DLD1 (cell line): ENCODE measurements around the gene C1orf198.

Experiments
- in situ Hi-C: cut with HindIII; loops from 2 replicates; pipeline ENCODE4 v1.10.0; 2017; ENCODE audit warnings: low sequenced_read_pairs

Gene C1orf198

GRCh38 chr1:230894664-230895063, 26.3 kb upstream of the C1orf198 start:
- in situ Hi-C loops: loop anchor here (10.0 kb wide), 1 partner anchor 60 kb away; no protein-coding TSS in a partner anchor

GRCh38 chr1:230894032-230894431, 25.7 kb upstream of the C1orf198 start:
- in situ Hi-C loops: loop anchor here (10.0 kb wide), 1 partner anchor 59 kb away; no protein-coding TSS in a partner anchor

- in situ Hi-C loops: loop anchor here (10.0 kb wide), 1 partner anchor 57 kb away; no protein-coding TSS in a partner anchor
Measured at GRCh38 chr1:230892018-230892491, 23.7 kb upstream of the C1orf198 start.

- in situ Hi-C loops: loop anchor here (10.0 kb wide), 1 partner anchor 57 kb away; no protein-coding TSS in a partner anchor
Measured at GRCh38 chr1:230891413-230891812, 23.1 kb upstream of the C1orf198 start.

- in situ Hi-C loops: no loop called here
Measured at GRCh38 chr1:230884646-230885045, 16.3 kb upstream of the C1orf198 start.

GRCh38 chr1:230883967-230884366, 15.6 kb upstream of the C1orf198 start:
- in situ Hi-C loops: no loop called here

- in situ Hi-C loops: no loop called here
Measured at GRCh38 chr1:230879778-230880177, 11.5 kb upstream of the C1orf198 start.

- in situ Hi-C loops: no loop called here
Measured at GRCh38 chr1:230878591-230878990, 10.3 kb upstream of the C1orf198 start.

GRCh38 chr1:230877924-230878590, 9.7 kb upstream of the C1orf198 start:
- in situ Hi-C loops: no loop called here

- in situ Hi-C loops: no loop called here
Measured at GRCh38 chr1:230877146-230877923, 9.0 kb upstream of the C1orf198 start.

- in situ Hi-C loops: no loop called here
Measured at GRCh38 chr1:230876660-230877059, 8.3 kb upstream of the C1orf198 start.

- in situ Hi-C loops: no loop called here
Measured at GRCh38 chr1:230875370-230875769, 7.0 kb upstream of the C1orf198 start.

GRCh38 chr1:230870916-230871315, 2.6 kb upstream of the C1orf198 start:
- in situ Hi-C loops: no loop called here

GRCh38 chr1:230869500-230869899, 1.2 kb upstream of the C1orf198 start:
- in situ Hi-C loops: no loop called here

- in situ Hi-C loops: no loop called here
Measured at GRCh38 chr1:230868736-230869385, 540 bp upstream of the C1orf198 start.

GRCh38 chr1:230867101-230867902, 1.0 kb downstream of the C1orf198 start:
- in situ Hi-C loops: no loop called here

- in situ Hi-C loops: no loop called here
Measured at GRCh38 chr1:230866171-230867070, 1.9 kb downstream of the C1orf198 start.

- in situ Hi-C loops: no loop called here
Measured at GRCh38 chr1:230865062-230865817, 3.1 kb downstream of the C1orf198 start.

- in situ Hi-C loops: no loop called here
Measured at GRCh38 chr1:230864441-230864840, 3.9 kb downstream of the C1orf198 start.
